ENCODE data around the gene TRAF4. TPM values are rescaled to one million over a fixed set of nuclear protein-coding genes. Genes with fewer than 3 reads are reported as not detected.

The TRAF4 gene
- total and polyA plus RNA-seq, 10 of the 15 experiments (the other 5 are each of a cell fraction or from before 2014, with no cell fraction given), result 3.7 to 197 (median 66.4) TPM

GRCh38 chr17:28774206-28774605 is 30.4 kb downstream of the TRAF4 start:
- ChIA-PET CTCF (interaction anchor here (1.0 to 5.0 kb wide), 5 partner anchors 9 to 178 kb away, joined by 3 to 69 read pairs (median 3); no protein-coding TSS in a partner anchor), SMC1A (ENCODE audit: uncharacterized antibody, unreplicated experiment) (interaction anchor here (0.9 to 5.3 kb wide), 6 partner anchors 11 to 154 kb away, joined by 3 to 33 read pairs (median 6); partner anchors contain the start of gene TLCD1), RAD21 (ENCODE audit: unreplicated experiment) (interaction anchor here (0.9 to 1.5 kb wide), 2 partner anchors 11 to 47 kb away, joined by 4 to 5 read pairs; no protein-coding TSS in a partner anchor), POLR2A (interaction anchor here (0.7 to 1.2 kb wide), 2 partner anchors 11 to 97 kb away, joined by 3 to 4 read pairs; no protein-coding TSS in a partner anchor)
- Histone ChIP-seq H3K4me1 (ENCODE audit: control insufficient read depth, insufficient read depth, low read length) (no peaks in the 10 kb centered on the region), H3K4me2 (ENCODE audit: control insufficient read depth, insufficient read depth) (no peak overlapping the region), H2AFZ (ENCODE audit: control insufficient read depth, low read depth, low read length) (no peak overlapping the region), H3K9ac (ENCODE audit: control insufficient read depth, insufficient read depth, low read length) (no peak overlapping the region), H3K36me3 (ENCODE audit: control insufficient read depth in 2 of 2, insufficient read depth in 2 of 2, low read length in 1 of 2) (0 out of 4 replicates have a peak, but pooled peaks cover 0 to 3% of the 10 kb centered on the region in 2 experiments), H3K27ac (ENCODE audit: control insufficient read depth, insufficient read depth) (no peak overlapping the region), H3K79me2 (ENCODE audit: control insufficient read depth, insufficient read depth, low read length) (no peaks in the 10 kb centered on the region; the same call in 1 of the 2 replicates), H3K27me3 (replicated peaks in 1 of 2; ENCODE audit: control insufficient read depth in 2 of 2, insufficient read depth in 2 of 2, low read length in 1 of 2) (no peaks in the 10 kb centered on the region), H4K20me1 (ENCODE audit: control insufficient read depth, insufficient read depth) (no peaks in the 10 kb centered on the region), H3K9me3 (replicated peaks; ENCODE audit: control insufficient read depth, insufficient read depth, low read length) (no peaks in the 10 kb centered on the region), H3K4me3 (no peak overlapping the region)
- in situ Hi-C loops (cut with MboI), result no loop called here
- ATAC-seq (no peak), FAIRE-seq (no peak), DNase-seq (ENCODE audit: low read depth, low spot score) (no peak)
- intact Hi-C loops (cut with micrococcal nuclease; ENCODE audit: unreplicated experiment), result no loop called here
- WGBS (ENCODE audit: insufficient coverage, insufficient replicate concordance, low lambda C conversion rate, missing lambda C conversion rate), result 100% methylated on average over 3 of the region's 3 CpGs
- TF ChIP-seq MEF2A (IDR thresholded peaks at IDR 0.05; ENCODE audit: insufficient read depth, low read depth, low read length), result no peak
- no peak for TF ChIP-seq CTCF (IDR thresholded peaks at IDR 0.05 in 2 of 3, conservative IDR thresholded peaks at IDR 0.05 in 1 of 3; ENCODE audit: control insufficient read depth in 2 of 3, extremely low read depth in 1 of 3, insufficient read depth in 1 of 3, low read depth in 3 of 3, low read length in 3 of 3)
- TF ChIP-seq YBX1 (IDR thresholded peaks at IDR 0.05), result no peak
- TF ChIP-seq SKIL (IDR thresholded peaks at IDR 0.05; ENCODE audit: low read depth, poor library complexity, severe bottlenecking), result no peak
- no peak for TF ChIP-seq ZNF687 (IDR thresholded peaks at IDR 0.05)
- TF ChIP-seq RAD51 (IDR thresholded peaks at IDR 0.05), result no peak
- TF ChIP-seq RUNX3 (IDR thresholded peaks at IDR 0.05; ENCODE audit: low read length), result no peak
- no peak for TF ChIP-seq JUND (IDR thresholded peaks at IDR 0.05; ENCODE audit: low read depth, low read length)
- BruUV-seq (replicated peaks), result no TSS peak
